ENCODE data around the gene AXIN2. TPM values are rescaled to one million over a fixed set of nuclear protein-coding genes. Genes with fewer than 3 reads are reported as not detected.

Gene AXIN2
- total RNA-seq, 4 donors from 2014 or later = 17.6 to 87.6 (median 23.8) TPM

- H3K27me3 ChIP-seq = no peaks in the 10 kb centered on the region
- H3K36me3 ChIP-seq = peaks cover 0 to 7% (median 0%) of the 10 kb centered on the region in 4 donors
- peaks cover 24 to 51% (median 28%) of the 10 kb centered on the region in 4 donors for H3K4me1 ChIP-seq
- H3K27ac ChIP-seq = no peak overlapping the region
- DNase-seq = no peak
- no peak overlapping the region for H3K4me3 ChIP-seq
- TF ChIP-seq POLR2AphosphoS5 (IDR thresholded peaks at IDR 0.05) (no peak), EP300 (IDR thresholded peaks at IDR 0.05; ENCODE audit: low read depth) (no peak), CTCF (IDR thresholded peaks at IDR 0.05) (no peak), POLR2A (IDR thresholded peaks at IDR 0.05) (no peak)
- in situ Hi-C loops (cut with MboI; ENCODE audit: low pct_ligation_motif_present in 1 of 4, low pct_unique_long_range_greater_than_20kb in 1 of 4, low sequenced_read_pairs in 3 of 4) = no loop called here
- intact Hi-C loops (cut with DNase I; ENCODE audit: low total_unique reads) = no loop called here
- H3K9me3 ChIP-seq = no peaks in the 10 kb centered on the region
Observed at GRCh38 chr17:65542610-65543009, 18.8 kb downstream of the AXIN2 start.

- Histone ChIP-seq H3K36me3 (peaks cover 0 to 10% (median 2%) of the 10 kb centered on the region in 4 donors), H3K9me3 (no peaks in the 10 kb centered on the region), H3K4me3 (no peak overlapping the region), H3K27ac (no peak overlapping the region), H3K27me3 (no peaks in the 10 kb centered on the region), H3K4me1 (peaks cover 19 to 46% (median 24%) of the 10 kb centered on the region in 4 donors)
- DNase-seq = no peak
- in situ Hi-C loops (cut with MboI; ENCODE audit: low pct_ligation_motif_present in 1 of 4, low pct_unique_long_range_greater_than_20kb in 1 of 4, low sequenced_read_pairs in 3 of 4) (no loop called here), intact Hi-C loops (cut with DNase I; ENCODE audit: low total_unique reads) (no loop called here)
- no peak for TF ChIP-seq POLR2A (IDR thresholded peaks at IDR 0.05)
- TF ChIP-seq CTCF (IDR thresholded peaks at IDR 0.05) = no peak
- TF ChIP-seq POLR2AphosphoS5 (IDR thresholded peaks at IDR 0.05) = no peak
- no peak for TF ChIP-seq EP300 (IDR thresholded peaks at IDR 0.05; ENCODE audit: low read depth)
- 93 to 100% methylated on average over 1 of the region's 1 CpG for WGBS, 2 donors (ENCODE audit: low coverage in 1 of 2)
Observed at GRCh38 chr17:65542067-65542466, 19.4 kb downstream of the AXIN2 start.

GRCh38 chr17:65541453-65541852 is 20.0 kb downstream of the AXIN2 start:
- DNase-seq = no peak
- Histone ChIP-seq H3K36me3 (peaks cover 0 to 14% (median 3%) of the 10 kb centered on the region in 4 donors), H3K4me3 (no peak overlapping the region), H3K27ac (no peak overlapping the region), H3K9me3 (no peaks in the 10 kb centered on the region), H3K4me1 (peaks cover 13 to 39% (median 18%) of the 10 kb centered on the region in 4 donors), H3K27me3 (no peaks in the 10 kb centered on the region)
- in situ Hi-C loops (cut with MboI; ENCODE audit: low pct_ligation_motif_present in 1 of 4, low pct_unique_long_range_greater_than_20kb in 1 of 4, low sequenced_read_pairs in 3 of 4) (no loop called here), intact Hi-C loops (cut with DNase I; ENCODE audit: low total_unique reads) (no loop called here)
- WGBS, 2 donors (ENCODE audit: low coverage in 1 of 2) = 84% methylated on average over 8 of the region's 8 CpGs; no CpG with 5 or more reads in 1 of the 2 donors
- TF ChIP-seq POLR2AphosphoS5 (IDR thresholded peaks at IDR 0.05) (no peak), CTCF (IDR thresholded peaks at IDR 0.05) (no peak), POLR2A (IDR thresholded peaks at IDR 0.05) (no peak), EP300 (IDR thresholded peaks at IDR 0.05; ENCODE audit: low read depth) (no peak)

- Histone ChIP-seq H3K27ac (no peak overlapping the region), H3K9me3 (no peaks in the 10 kb centered on the region), H3K4me1 (peaks cover 0 to 22% (median 6%) of the 10 kb centered on the region in 4 donors), H3K4me3 (no peak overlapping the region), H3K36me3 (peaks cover 0 to 18% (median 8%) of the 10 kb centered on the region in 4 donors), H3K27me3 (no peaks in the 10 kb centered on the region)
- intact Hi-C loops (cut with DNase I; ENCODE audit: low total_unique reads) = no loop called here
- TF ChIP-seq CTCF (IDR thresholded peaks at IDR 0.05) (no peak), POLR2AphosphoS5 (IDR thresholded peaks at IDR 0.05) (no peak)
- in situ Hi-C loops (cut with MboI; ENCODE audit: low pct_ligation_motif_present in 1 of 4, low pct_unique_long_range_greater_than_20kb in 1 of 4, low sequenced_read_pairs in 3 of 4) = no loop called here
- no peak for DNase-seq
- 67 to 78% methylated on average over 2 of the region's 2 CpGs for WGBS, 2 donors (ENCODE audit: low coverage in 1 of 2)
Observed at GRCh38 chr17:65539630-65540266, 21.7 kb downstream of the AXIN2 start.
